Duodenal mucosa (tissue), 2 donors: ENCODE data around the gene CCDC195.

Experiments
- H3K27ac ChIP-seq: one replicate; pipeline ENCODE4 v1.7.0; 2013; ENCODE audit warnings: low read depth, low read length
- H3K27me3 ChIP-seq, 2 donors: one replicate each; pipeline ENCODE4 v1.7.0; 2013; ENCODE audit warnings: low read length in 2 of 2, control low read depth in 1 of 2; ENCODE audit not compliant: insufficient read depth in 2 of 2, control insufficient read depth in 1 of 2
- H3K36me3 ChIP-seq, 2 donors: one replicate each; pipeline ENCODE4 v1.7.0; 2013; ENCODE audit warnings: low read length in 2 of 2, control low read depth in 1 of 2; ENCODE audit not compliant: insufficient read depth in 2 of 2, control insufficient read depth in 1 of 2
- H3K4me1 ChIP-seq, 2 donors: one replicate each; pipeline ENCODE4 v1.7.0; 2013; ENCODE audit warnings: low read length in 2 of 2, control low read depth in 1 of 2; ENCODE audit not compliant: insufficient read depth in 2 of 2, control insufficient read depth in 1 of 2
- H3K4me3 ChIP-seq, 2 donors: one replicate each; pipeline ENCODE4 v1.7.0; 2013; ENCODE audit warnings: low read length in 2 of 2, low read depth in 1 of 2
- H3K9ac ChIP-seq, 2 donors: one replicate each; pipeline ENCODE4 v1.7.0; 2013; ENCODE audit warnings: low read length in 2 of 2, low read depth in 1 of 2
- H3K9me3 ChIP-seq, 2 donors: one replicate each; pipeline ENCODE4 v1.7.0; 2013; ENCODE audit warnings: low read length in 2 of 2, control low read depth in 1 of 2; ENCODE audit not compliant: control insufficient read depth in 1 of 2

Gene CCDC195

DNA sequence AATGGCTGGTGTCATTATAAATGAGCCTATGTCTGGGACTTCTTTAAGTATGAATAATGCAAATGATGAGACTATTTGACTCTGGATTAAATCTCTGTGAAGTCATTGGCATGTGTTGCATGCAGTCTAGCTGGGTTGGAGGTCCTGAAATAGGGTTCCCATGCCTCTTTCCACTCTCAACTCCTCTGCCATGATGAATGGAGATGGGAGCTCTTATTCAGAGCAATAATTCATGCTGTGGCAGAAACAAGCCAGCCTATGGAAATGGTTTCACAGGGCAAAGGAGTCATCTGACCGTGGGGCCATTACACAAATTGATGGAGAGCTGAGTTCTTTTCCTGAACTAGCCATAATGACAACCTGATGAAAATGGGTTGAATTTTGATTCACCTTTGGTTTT lies 15.5 kb upstream of the CCDC195 start:
- Histone ChIP-seq H3K36me3 (no peaks in the 10 kb centered on the region), H3K9ac (no peak overlapping the region), H3K27ac (no peak overlapping the region), H3K27me3 (no peaks in the 10 kb centered on the region), H3K4me1 (no peaks in the 10 kb centered on the region), H3K4me3 (no peak overlapping the region), H3K9me3 (peaks cover 9 to 13% of the 10 kb centered on the region in 2 donors)

DNA sequence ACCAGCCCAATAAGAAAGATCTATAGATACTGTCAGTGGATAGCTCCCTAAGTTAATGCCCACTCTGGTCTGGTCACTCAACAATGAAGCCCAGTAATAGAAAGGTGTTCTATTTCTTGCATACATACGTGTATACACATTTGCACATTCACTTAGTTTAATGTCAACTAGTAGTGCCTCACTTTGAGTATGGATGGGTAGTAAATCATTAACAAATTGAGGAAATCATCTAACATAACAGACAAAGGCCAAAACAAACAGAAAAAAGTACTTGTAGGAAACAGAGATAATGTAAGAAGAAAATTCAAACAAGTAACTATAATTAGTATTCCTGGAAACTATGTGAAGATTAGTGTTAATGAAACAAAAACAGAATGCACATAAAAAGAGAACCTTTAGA lies 13.3 kb upstream of the CCDC195 start:
- Histone ChIP-seq H3K27me3 (no peaks in the 10 kb centered on the region), H3K27ac (no peak overlapping the region), H3K36me3 (no peaks in the 10 kb centered on the region), H3K4me1 (no peaks in the 10 kb centered on the region), H3K9me3 (peaks cover 6 to 7% of the 10 kb centered on the region in 2 donors), H3K4me3 (no peak overlapping the region), H3K9ac (no peak overlapping the region)

DNA sequence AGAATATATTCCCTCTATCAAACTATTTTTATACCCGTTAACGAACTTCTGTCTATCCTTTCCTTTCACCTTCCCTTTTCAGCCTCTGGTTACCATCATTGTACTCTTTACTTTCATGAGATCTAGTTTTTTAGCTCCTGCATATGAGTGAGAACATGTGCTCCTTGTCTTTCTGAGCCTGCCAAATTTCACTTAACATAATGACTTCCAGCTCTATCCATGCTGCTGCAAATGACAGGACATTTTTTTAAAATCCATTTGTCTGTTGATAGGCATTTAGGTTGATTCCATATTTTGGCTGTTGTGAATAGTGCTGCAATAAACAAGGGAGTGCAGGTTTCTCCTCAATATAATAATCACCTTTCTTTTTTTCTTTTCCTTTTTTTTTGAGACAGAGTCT lies 8.2 kb upstream of the CCDC195 start:
- H3K4me3 ChIP-seq = no peak overlapping the region
- H3K9ac ChIP-seq = no peak overlapping the region
- H3K27ac ChIP-seq = no peak overlapping the region
- H3K36me3 ChIP-seq = no peaks in the 10 kb centered on the region
- peaks cover 6 to 7% of the 10 kb centered on the region in 2 donors for H3K9me3 ChIP-seq
- no peaks in the 10 kb centered on the region for H3K4me1 ChIP-seq
- no peaks in the 10 kb centered on the region for H3K27me3 ChIP-seq

DNA sequence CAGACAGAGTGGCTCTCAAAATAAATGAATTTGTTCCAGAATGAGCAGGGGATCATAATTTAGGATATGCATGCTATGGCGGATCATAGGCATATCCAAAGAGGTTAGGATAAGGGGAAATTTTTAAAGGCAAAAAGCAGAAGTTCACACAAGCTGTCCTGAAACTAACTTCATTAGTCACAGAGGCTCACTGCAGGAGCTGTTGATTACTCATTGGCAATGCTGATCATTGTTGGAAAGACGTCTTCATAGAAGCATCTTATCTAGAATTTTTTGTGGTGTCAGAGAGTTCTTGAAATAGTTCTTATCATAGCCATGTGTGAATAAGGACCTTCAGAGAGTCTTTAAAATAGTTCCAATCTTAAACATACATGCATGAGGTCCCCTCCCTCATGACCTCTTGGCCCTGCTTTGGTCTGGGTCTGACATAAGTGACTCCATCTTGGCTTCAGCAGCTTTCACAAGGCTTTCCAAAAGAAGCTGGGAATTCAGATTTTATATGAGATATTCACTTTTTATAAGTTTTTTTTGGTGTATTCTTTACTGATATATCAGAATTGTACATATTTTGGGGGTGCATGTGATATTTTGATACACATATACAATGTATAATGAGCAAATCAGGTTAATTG lies 7.5 kb upstream of the CCDC195 start:
- H3K9ac ChIP-seq = no peak overlapping the region
- no peak overlapping the region for H3K27ac ChIP-seq
- no peak overlapping the region for H3K4me3 ChIP-seq
- H3K9me3 ChIP-seq = peaks cover 4% of the 10 kb centered on the region in 2 donors
- H3K36me3 ChIP-seq = no peaks in the 10 kb centered on the region
- no peaks in the 10 kb centered on the region for H3K27me3 ChIP-seq
- no peaks in the 10 kb centered on the region for H3K4me1 ChIP-seq

DNA sequence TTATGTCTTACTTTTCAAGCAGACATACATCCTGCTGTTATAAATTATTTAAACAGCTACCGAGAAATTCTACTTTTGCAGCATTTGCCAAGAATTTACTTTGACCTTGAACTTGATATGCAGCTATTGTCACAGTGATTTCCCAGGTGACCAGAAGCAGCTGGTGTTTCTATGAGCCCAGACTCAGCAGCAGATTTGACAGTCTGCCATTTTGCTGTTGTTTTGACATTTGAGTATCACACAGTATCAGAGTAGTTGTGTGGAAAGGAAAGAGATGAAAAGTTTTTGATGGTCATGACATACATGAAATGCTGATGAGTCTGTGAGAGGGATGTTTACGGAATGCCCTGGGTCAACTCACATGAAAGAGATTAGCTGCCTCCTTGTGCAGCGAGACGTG lies 6.6 kb upstream of the CCDC195 start:
- H3K9me3 ChIP-seq = no peaks in the 10 kb centered on the region
- H3K9ac ChIP-seq = no peak overlapping the region
- H3K4me3 ChIP-seq = no peak overlapping the region
- no peaks in the 10 kb centered on the region for H3K4me1 ChIP-seq
- H3K36me3 ChIP-seq = no peaks in the 10 kb centered on the region
- H3K27me3 ChIP-seq = no peaks in the 10 kb centered on the region
- no peak overlapping the region for H3K27ac ChIP-seq

DNA sequence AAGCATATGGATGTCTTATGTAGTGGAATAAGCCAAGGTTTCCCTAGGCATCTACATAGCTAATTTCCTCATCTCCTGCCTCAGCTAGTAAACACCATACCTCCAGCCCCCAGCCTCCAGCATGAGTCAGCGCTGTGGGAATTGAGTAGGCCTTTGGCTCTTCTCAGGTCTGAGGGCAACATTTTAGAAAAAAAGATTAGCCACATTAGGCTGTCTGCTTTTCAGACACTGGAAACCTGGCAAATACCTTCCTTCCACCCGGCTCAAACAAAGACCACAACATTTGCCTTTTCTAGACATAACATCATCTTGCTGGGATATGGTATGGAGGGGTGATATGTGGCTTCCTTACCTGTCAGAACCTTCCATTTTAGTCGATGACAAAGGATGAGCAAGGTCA lies 6.1 kb upstream of the CCDC195 start:
- Histone ChIP-seq H3K4me1 (no peaks in the 10 kb centered on the region), H3K9ac (no peak overlapping the region)

DNA sequence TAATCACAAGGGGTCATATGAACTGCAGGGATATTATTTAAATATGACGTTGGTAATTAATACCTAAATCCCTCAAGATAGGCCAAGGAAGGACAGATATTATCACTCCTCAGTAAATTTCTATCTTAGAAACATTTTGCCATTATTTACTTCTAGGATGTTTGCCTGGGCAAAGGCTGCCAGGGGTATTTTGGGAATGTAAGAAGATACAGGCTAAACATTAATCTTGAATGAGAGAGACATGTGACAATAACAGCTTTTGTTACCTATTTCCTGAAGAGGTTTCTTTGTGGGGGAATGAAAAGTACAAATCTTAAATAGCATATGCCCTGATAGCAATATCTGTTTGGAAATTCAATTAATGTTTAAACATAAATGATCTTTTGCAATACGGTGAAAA lies 756 bp upstream of the CCDC195 start:
- no peak overlapping the region for H3K4me3 ChIP-seq
- H3K4me1 ChIP-seq = no peaks in the 10 kb centered on the region
- no peak overlapping the region for H3K27ac ChIP-seq
- H3K9ac ChIP-seq = no peak overlapping the region
- H3K36me3 ChIP-seq = no peaks in the 10 kb centered on the region
- H3K9me3 ChIP-seq = no peaks in the 10 kb centered on the region
- H3K27me3 ChIP-seq = no peaks in the 10 kb centered on the region

More for the DNA sequence above, 6.1 kb upstream of the CCDC195 start:
- Histone ChIP-seq H3K9me3 (no peaks in the 10 kb centered on the region), H3K36me3 (no peaks in the 10 kb centered on the region), H3K4me3 (no peak overlapping the region), H3K27me3 (no peaks in the 10 kb centered on the region), H3K27ac (no peak overlapping the region)

DNA sequence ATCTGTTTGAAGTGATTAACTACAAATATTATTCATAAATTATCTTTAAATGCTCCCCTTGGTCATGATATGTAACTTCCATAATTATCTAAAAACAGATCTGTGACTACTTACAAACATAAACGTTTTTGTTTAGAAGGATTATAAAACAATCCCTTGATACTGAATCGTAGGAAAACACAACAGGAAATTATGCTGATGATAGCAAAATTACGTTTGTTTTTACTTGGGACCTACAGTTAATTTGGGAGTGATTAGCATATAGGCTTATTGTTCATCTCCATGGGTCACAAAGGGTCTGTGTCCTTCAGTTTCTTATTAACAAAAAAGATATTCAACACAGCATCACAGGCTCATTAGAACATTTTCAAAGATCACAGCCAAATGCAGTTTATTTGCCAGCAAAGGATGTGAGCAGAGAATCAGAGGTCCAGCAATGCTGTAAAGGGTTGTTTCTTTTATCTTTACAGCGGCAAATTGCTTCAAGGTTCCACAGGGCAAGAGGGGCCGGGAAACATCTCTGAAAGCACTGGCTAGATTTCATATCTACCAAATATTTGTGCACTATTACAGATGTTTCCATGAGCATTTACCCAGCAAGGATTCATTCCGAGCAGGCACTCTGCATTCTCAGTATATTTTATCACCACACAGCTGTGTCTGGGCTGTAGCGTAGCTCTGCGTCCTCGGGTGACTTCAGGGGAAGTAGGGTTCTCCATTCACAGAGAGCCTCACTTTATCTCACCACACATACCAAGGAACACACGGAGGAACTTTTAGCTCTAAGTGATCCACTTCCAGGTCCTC lies 4.1 kb downstream of the CCDC195 start:
- Histone ChIP-seq H3K27ac (no peak overlapping the region), H3K9me3 (no peaks in the 10 kb centered on the region), H3K4me3 (no peak overlapping the region), H3K4me1 (no peaks in the 10 kb centered on the region), H3K9ac (no peak overlapping the region), H3K27me3 (no peaks in the 10 kb centered on the region), H3K36me3 (no peaks in the 10 kb centered on the region)

DNA sequence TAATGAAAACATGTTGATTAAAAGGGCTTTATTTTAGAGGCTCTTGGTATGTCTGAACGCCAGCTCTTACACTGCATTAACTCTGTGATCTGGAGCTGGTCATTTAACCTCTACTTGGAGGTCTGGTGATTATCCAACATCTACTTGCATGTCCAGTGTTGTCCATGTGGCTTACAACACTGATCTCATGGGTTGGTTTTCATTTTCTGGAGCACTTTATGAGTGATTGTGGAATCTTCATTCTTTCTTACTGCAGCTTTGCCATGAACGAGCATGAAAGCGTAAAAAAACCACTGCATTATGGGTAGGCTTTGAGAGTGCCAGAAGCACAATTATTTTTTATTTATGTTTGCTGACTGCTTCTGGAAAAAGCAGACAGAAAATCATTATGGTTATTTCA lies 4.8 kb downstream of the CCDC195 start:
- Histone ChIP-seq H3K36me3 (no peaks in the 10 kb centered on the region), H3K4me3 (no peak overlapping the region), H3K9ac (no peak overlapping the region), H3K9me3 (no peaks in the 10 kb centered on the region), H3K4me1 (no peaks in the 10 kb centered on the region), H3K27me3 (no peaks in the 10 kb centered on the region), H3K27ac (no peak overlapping the region)

DNA sequence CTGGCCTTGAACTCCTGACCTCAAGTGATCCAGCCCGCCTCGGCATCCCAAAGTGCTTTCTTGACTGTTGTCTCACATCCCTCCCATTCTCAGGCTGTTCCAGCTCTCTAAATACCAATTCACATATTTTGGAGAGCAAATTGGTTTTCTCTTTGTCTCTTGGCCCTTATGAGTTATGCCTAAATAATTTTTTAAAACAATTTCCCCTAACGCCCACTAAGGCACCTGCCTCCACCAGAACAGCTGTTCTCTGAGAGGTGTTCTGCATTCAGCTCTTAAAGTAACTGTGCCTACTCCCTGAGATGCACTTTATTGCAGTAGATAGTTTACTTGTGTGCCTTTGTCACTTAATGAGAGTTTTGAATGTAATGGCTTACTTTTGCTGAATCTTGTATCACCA lies 6.9 kb downstream of the CCDC195 start:
- no peak overlapping the region for H3K4me3 ChIP-seq
- no peaks in the 10 kb centered on the region for H3K9me3 ChIP-seq
- H3K4me1 ChIP-seq = no peaks in the 10 kb centered on the region
- H3K27me3 ChIP-seq = no peaks in the 10 kb centered on the region
- H3K27ac ChIP-seq = no peak overlapping the region
- H3K9ac ChIP-seq = no peak overlapping the region
- no peaks in the 10 kb centered on the region for H3K36me3 ChIP-seq
